ENCODE data around the gene BCKDK. TPM values are rescaled to one million over a fixed set of nuclear protein-coding genes. Genes with fewer than 3 reads are reported as not detected.

BCKDK gene
- total RNA-seq, 2 donors from 2014 or later, result 47.0 to 57.7 TPM

GRCh38 chr16:31114468-31114867, 6.3 kb downstream of the BCKDK start:
- no peaks in the 10 kb centered on the region for H3K27me3 Mint-ChIP-seq (ENCODE audit: insufficient read depth)

GRCh38 chr16:31117384-31118222, 9.4 kb downstream of the BCKDK start, which contains the start of gene KAT8:
Gene KAT8, plus strand, starts transcription at chr16:31117664. Its CDS starts 18 bp downstream, at chr16:31117682.
- Histone ChIP-seq H3K4me3 (ENCODE audit: low read length) (peak within 1 kb of the TSS; percentile 89), H3K9ac (ENCODE audit: extremely low read depth, low read length, poor library complexity, severe bottlenecking) (peak within 1 kb of the TSS; percentile 72), H3K27ac (ENCODE audit: low read depth, low read length) (peak within 1 kb of the TSS; percentile 81), H3K36me3 (ENCODE audit: control insufficient read depth, insufficient read depth, low read length) (peaks cover 42% of the 10 kb centered on the region), H3K4me1 (ENCODE audit: control insufficient read depth, insufficient read depth, low read length) (no peaks in the 10 kb centered on the region), H3K27me3 (ENCODE audit: control insufficient read depth, insufficient read depth, low read length, poor library complexity, severe bottlenecking) (no peaks in the 10 kb centered on the region), H3K9me3 (ENCODE audit: control insufficient read depth, low read length) (no peaks in the 10 kb centered on the region)
- no peak for TF ChIP-seq CTCF (conservative IDR thresholded peaks at IDR 0.05)
- peak; percentile 99 for DNase-seq
- Mint-ChIP-seq H3K27me3 (ENCODE audit: insufficient read depth) (no peaks in the 10 kb centered on the region), H3K27ac (peak within 1 kb of the TSS; percentile 95), H3K36me3 (ENCODE audit: low read depth) (peaks cover 35% of the 10 kb centered on the region), H3K4me3 (peak within 1 kb of the TSS; percentile 79), H3K4me1 (peaks cover 7% of the 10 kb centered on the region), H3K9me3 (no peaks in the 10 kb centered on the region)
- 0% methylated on average over 23 to 66 of the region's 68 CpGs for WGBS, 2 experiments (ENCODE audit: insufficient coverage in 1 of 2, insufficient read length in 1 of 2)

More at GRCh38 chr16:31114468-31114867, 6.3 kb downstream of the BCKDK start:
- Histone ChIP-seq H3K4me1 (ENCODE audit: control insufficient read depth, insufficient read depth, low read length) (no peaks in the 10 kb centered on the region), H3K9ac (ENCODE audit: extremely low read depth, low read length, poor library complexity, severe bottlenecking) (no peak overlapping the region), H3K4me3 (ENCODE audit: low read length) (no peak overlapping the region), H3K27me3 (ENCODE audit: control insufficient read depth, insufficient read depth, low read length, poor library complexity, severe bottlenecking) (no peaks in the 10 kb centered on the region), H3K9me3 (ENCODE audit: control insufficient read depth, low read length) (no peaks in the 10 kb centered on the region), H3K36me3 (ENCODE audit: control insufficient read depth, insufficient read depth, low read length) (peaks cover 39% of the 10 kb centered on the region), H3K27ac (ENCODE audit: low read depth, low read length) (no peak overlapping the region)
- H3K9me3 Mint-ChIP-seq, result no peaks in the 10 kb centered on the region
- DNase-seq, result no peak
- no peak overlapping the region for H3K4me3 Mint-ChIP-seq
- H3K27ac Mint-ChIP-seq, result no peak overlapping the region
- H3K4me1 Mint-ChIP-seq, result peaks cover 7% of the 10 kb centered on the region
- H3K36me3 Mint-ChIP-seq (ENCODE audit: low read depth), result peaks cover 35% of the 10 kb centered on the region
- TF ChIP-seq CTCF (conservative IDR thresholded peaks at IDR 0.05), result no peak
- 94 to 98% methylated on average over 6 to 8 of the region's 8 CpGs for whole genome bisulfite sequencing, 2 experiments (ENCODE audit: insufficient coverage in 1 of 2, insufficient read length in 1 of 2)

DNA sequence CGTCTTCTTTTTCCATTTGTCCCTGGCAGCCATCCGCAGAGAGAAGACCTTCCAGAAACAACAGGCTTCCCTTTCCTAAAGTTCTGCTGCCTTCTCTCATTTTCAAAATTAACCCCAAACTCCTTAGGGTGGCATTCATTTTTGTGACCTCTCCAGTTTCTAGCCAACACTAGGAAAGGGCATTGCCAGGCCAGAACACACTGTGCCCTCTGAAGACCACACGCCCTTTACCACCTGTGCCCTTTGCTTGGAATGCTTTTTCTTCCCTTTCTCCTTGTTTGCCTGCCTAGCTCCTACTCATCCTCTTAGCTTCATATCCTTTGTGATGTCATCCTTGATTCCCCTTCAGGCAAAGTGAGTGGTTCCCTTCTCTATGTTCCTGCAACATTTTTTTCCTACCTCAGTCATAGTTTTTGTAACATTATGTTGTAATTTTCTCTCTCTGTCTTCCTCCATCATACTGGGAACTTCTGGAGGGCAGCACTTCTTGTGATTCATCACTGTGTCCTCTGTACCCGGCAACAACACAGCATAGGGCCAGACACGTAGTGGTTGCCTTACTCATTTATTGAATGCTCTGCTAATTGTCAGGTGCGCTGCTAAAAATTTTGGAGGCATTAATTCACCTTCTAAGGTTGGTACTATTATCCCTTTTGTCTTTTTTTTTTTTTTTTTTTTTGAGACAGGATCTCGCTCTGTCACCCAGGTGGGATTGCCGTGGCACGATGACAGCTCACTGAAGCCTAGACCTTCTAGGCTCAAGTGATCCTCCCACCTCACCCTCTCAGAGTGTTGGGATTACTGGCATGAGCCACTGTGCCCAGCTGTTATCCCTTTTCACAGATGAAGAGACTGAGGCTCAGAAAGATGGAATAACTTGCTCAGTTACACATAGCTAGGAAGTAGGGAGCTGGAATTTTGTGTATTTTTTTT, 10.3 kb downstream of the BCKDK start:
- Histone ChIP-seq H3K9ac (ENCODE audit: extremely low read depth, low read length, poor library complexity, severe bottlenecking) (peak overlapping the region; percentile 63), H3K9me3 (ENCODE audit: control insufficient read depth, low read length) (no peaks in the 10 kb centered on the region), H3K4me1 (ENCODE audit: control insufficient read depth, insufficient read depth, low read length) (no peaks in the 10 kb centered on the region), H3K27me3 (ENCODE audit: control insufficient read depth, insufficient read depth, low read length, poor library complexity, severe bottlenecking) (no peaks in the 10 kb centered on the region), H3K4me3 (ENCODE audit: low read length) (peak overlapping the region; percentile 89), H3K36me3 (ENCODE audit: control insufficient read depth, insufficient read depth, low read length) (peaks cover 37% of the 10 kb centered on the region), H3K27ac (ENCODE audit: low read depth, low read length) (peak overlapping the region; percentile 61)
- H3K4me1 Mint-ChIP-seq, result peaks cover 7% of the 10 kb centered on the region
- H3K9me3 Mint-ChIP-seq, result no peaks in the 10 kb centered on the region
- WGBS, 2 experiments (ENCODE audit: insufficient coverage in 1 of 2, insufficient read length in 1 of 2), result 72 to 79% methylated on average over 8 to 9 of the region's 9 CpGs
- peak overlapping the region; percentile 79 for H3K4me3 Mint-ChIP-seq
- peaks cover 34% of the 10 kb centered on the region for H3K36me3 Mint-ChIP-seq (ENCODE audit: low read depth)
- H3K27me3 Mint-ChIP-seq (ENCODE audit: insufficient read depth), result no peaks in the 10 kb centered on the region
- H3K27ac Mint-ChIP-seq, result peak overlapping the region; percentile 95
- TF ChIP-seq CTCF (conservative IDR thresholded peaks at IDR 0.05), result no peak
- no peak for DNase-seq
